ENCODE measurements around the gene ADD1.

DNA sequence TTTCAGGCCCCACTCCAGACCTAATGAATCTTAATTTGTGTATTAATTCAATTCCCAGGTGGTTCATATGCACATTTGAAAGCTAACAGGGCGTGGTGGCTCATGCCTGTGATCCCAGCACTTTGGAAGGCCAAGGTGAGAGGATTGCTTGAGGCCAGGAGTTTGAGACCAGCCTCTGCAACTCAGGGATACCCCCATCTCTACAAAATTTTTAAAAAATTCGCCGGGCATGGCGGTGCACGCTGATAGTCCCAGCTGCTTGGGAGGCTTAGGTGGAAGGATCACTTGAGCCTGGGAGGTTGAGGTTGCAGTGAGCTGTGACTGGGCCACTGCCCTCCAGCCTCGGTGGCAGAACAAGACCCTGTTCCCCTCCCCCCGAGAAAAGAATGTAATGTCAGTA, 31.2 kb downstream of the ADD1 start:
- no peak for TF ChIP-seq POLR2AphosphoS5 (IDR thresholded peaks at IDR 0.05)
- TF ChIP-seq, protein P1, sequence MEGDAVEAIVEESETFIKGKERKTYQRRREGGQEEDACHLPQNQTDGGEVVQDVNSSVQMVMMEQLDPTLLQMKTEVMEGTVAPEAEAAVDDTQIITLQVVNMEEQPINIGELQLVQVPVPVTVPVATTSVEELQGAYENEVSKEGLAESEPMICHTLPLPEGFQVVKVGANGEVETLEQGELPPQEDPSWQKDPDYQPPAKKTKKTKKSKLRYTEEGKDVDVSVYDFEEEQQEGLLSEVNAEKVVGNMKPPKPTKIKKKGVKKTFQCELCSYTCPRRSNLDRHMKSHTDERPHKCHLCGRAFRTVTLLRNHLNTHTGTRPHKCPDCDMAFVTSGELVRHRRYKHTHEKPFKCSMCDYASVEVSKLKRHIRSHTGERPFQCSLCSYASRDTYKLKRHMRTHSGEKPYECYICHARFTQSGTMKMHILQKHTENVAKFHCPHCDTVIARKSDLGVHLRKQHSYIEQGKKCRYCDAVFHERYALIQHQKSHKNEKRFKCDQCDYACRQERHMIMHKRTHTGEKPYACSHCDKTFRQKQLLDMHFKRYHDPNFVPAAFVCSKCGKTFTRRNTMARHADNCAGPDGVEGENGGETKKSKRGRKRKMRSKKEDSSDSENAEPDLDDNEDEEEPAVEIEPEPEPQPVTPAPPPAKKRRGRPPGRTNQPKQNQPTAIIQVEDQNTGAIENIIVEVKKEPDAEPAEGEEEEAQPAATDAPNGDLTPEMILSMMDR (IDR thresholded peaks at IDR 0.05): no peak
- no peak for TF ChIP-seq EP300 (IDR thresholded peaks at IDR 0.05)
- TF ChIP-seq POLR2A (IDR thresholded peaks at IDR 0.05; ENCODE audit: low read depth): no peak
